ENCODE measurements around the gene CNGB1.

DNA sequence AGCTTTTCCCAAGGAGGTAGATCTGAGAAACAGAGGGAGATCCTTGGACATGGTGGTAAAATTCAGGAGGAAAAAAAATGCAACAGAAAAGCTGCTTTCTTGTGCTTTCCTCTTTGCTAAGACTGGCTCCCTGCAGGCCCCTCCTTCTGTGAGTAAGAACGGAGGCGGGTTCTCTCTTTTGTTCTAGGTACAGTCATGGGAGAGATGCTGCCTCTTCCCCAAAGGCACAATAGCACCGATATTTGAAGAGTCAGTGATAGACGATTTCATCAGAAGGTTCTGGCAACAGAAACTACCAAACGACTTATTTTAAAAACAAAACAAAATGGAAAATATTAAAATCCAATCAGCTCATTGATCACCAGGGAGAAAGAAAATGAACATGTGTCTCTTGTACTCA lies 136.0 kb downstream of the CNGB1 start:
- TF ChIP-seq CTCF (IDR thresholded peaks at IDR 0.05; ENCODE audit: borderline replicate concordance, extremely low read depth, low read length, poor library complexity, severe bottlenecking) = no peak
- TF ChIP-seq EZH2 (IDR thresholded peaks at IDR 0.05; ENCODE audit: borderline replicate concordance, low read depth, low read length, severe bottlenecking) = no peak

Data from DND-41 (cell line).